CD1c-positive myeloid dendritic cell (primary cell): ENCODE measurements around the gene SIK3.
"Not testable (repeated sequence)": the region's sequence is repeated elsewhere in the genome, so short reads cannot be mapped to it uniquely, and the experiment has no call there.

Experiments
- DNase-seq: peaks from one replicate; pipeline ENCODE4 v3.0.0-alpha.2; 2016; ENCODE audit errors: extremely low spot score

SIK3 gene

DNA sequence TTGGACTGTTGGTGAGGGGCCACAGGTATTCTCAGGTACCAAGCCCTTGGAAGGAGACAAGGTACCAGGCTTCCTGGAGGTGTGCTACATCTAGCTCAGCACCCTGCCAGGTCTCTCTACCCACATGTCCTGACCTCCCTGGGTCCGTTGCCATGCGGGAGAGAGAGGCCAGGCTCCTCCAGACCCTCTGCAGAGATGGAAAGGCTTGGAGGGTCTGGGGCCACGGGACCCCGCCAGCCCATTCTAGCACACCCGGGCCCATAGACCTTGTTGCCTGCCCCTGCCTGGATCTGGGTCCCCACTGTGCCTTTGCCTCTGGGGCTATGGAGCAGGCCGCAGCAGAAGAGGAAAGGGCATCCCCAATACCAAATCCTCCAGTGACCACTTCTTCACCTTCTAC, 270.8 kb downstream of the SIK3 start:
- no peak for DNase-seq

- DNase-seq, result no peak
Observed at GRCh38 chr11:116826751-116827431, 271.3 kb downstream of the SIK3 start.

DNA sequence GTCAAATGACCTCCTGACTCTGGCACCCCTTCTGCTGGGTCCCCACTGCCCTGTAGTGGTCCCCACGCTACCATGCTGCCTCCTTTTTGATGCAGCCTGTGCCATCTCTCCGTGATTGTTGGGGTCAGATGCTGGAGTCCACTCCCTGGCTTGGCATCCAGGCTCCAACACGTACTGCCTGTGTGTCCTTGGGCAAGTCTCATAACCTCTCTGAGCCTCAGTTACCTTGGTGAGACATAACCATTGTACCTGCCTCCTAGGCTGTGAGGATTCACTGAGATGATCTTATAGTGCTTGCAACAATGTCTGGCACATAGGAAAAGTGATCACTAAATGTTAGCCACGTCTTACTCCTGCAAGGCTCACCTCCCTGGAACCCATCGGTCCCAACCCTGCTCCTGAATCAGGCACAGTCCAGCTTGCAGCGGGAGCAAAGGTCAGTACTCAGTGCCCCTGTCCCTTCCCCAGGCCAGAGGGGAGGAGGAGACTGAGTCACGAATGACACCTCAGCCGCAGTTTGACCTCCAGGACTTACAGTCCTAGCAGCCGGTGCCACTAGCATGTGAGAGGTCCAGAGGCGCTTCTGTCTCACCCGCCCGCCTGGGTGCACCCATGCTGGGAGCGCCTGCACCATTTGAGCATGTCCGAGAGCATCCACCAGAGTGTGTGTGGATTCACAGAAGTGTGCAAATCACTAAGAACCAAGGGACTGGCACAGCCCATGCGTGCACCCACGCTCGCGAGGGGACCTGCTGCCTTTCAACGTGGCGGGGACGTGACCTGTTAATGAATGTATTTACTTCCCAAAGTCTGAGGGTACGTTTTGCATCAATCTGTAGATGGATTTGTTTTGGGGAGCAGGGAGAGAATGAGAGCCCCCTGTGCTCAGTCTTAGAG, 272.1 kb downstream of the SIK3 start:
- DNase-seq, result no peak

DNA sequence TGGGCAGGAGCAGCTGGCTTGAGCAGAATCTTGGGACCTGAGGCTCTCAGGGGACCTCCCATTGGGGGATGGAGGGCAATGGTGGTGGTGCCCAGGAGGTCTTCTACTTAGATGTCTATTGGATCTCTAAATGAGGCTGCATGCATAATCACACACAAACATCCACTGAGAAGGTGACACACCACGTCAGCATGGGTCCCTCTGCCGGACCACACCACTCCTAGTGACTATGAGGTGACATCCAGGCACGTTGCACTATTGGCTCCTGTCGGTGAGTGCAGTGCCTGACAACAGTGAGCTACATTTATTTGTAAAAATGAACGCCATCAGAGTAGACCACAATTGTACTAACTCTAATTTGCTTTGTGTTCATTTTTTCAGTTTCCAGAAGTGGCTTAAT, 272.8 kb downstream of the SIK3 start:
- DNase-seq, result no peak

- no peak for DNase-seq
Observed at GRCh38 chr11:116823031-116823843, 275.0 kb downstream of the SIK3 start, which contains the start of gene APOA4. Gene APOA4, minus strand, starts transcription at chr11:116823304. Its CDS starts 113 bp downstream, at chr11:116823191.

DNA sequence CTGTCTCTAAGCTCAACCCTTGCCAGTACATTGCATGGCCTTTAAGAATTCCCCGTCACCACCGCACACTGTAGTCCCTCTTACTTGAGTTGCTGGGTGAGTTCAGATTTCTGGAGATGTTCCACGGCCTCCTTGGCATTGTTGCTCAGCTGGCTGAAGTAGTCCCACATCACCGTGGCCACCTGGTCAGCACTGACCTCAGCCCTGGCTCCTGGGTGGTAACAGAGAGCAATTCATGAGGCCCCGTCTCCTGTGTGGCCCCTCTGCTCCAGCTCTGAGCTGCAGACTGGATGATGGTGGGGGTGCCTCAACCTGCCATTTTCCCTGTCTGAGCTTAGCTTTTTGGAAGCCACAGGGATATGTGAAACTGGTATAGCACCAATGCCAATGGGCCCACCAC, 275.7 kb downstream of the SIK3 start:
- DNase-seq, result no peak

GRCh38 chr11:116821050-116821918, 276.9 kb downstream of the SIK3 start:
- no peak for DNase-seq

DNA sequence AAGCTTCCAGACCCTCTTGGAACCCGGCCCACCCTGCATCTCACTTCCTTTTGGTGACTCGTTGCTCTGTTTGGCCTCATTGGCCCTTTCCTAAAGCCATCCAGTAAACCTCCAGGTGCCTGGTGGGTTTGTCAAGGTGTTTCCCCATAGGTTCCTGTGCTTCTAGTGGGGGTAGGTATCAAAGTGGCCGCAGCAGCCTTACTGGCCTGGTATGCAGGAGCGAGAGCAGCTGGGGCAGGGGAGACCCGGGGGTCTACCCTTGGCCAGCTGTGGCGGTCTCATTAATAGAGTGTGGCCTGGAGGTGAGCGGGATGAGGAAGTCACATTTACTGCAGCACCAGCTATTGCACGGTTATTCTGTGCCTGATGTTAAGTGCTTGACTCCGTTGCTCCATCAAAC, 279.2 kb downstream of the SIK3 start:
- no peak for DNase-seq

- DNase-seq, result no peak
Observed at GRCh38 chr11:116814502-116814901, 283.7 kb downstream of the SIK3 start.

GRCh38 chr11:116813781-116814471, 284.3 kb downstream of the SIK3 start:
- DNase-seq, result no peak

DNA sequence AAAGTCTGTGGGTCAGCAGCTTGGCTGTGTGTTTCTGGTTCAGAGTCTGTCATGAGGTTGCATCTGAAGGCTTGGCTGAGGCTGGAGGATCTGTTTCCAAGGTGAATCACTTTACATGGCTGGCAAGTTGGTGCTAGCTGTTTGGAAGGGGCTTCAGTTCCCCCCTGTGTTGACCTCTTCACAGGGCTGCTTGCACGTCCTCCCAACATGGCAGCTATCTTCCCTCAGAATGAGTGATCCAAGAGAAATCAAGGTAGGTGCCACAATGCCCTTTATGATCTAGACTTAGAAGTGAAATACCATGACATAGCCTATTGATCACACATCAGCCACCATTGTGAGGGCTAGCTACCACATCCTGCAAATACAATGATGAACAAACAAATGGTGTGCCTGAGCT, 285.1 kb downstream of the SIK3 start:
- no peak for DNase-seq

- no peak for DNase-seq
Observed at GRCh38 chr11:116812109-116812508, 286.1 kb downstream of the SIK3 start.

- no peak for DNase-seq
Observed at GRCh38 chr11:116811194-116811593, 287.0 kb downstream of the SIK3 start.

GRCh38 chr11:116808262-116809175, 289.7 kb downstream of the SIK3 start:
- no peak for DNase-seq

GRCh38 chr11:116807601-116808261, 290.5 kb downstream of the SIK3 start:
- DNase-seq, result no peak

GRCh38 chr11:116804001-116804400, 294.2 kb downstream of the SIK3 start:
- no peak for DNase-seq

GRCh38 chr11:116801662-116802061, 296.6 kb downstream of the SIK3 start:
- not testable (repeated sequence) for DNase-seq

- no peak for DNase-seq
Observed at GRCh38 chr11:116800610-116801009, 297.6 kb downstream of the SIK3 start.

- DNase-seq, result no peak
Observed at GRCh38 chr11:116798368-116798767, 299.9 kb downstream of the SIK3 start.
